Neutrophil (primary cell): Measurements from ENCODE around the gene ZBTB47.

Experiments
- H3K27ac ChIP-seq: fragments of 200-600 bp; sonication (generic); 2 replicates; pipeline ENCODE4 v1.5.1; 2016; ENCODE audit warnings: mild to moderate bottlenecking, moderate library complexity
- H3K27me3 ChIP-seq: fragments of 200-600 bp; sonication (generic); 2 replicates; pipeline ENCODE4 v1.6.0; 2016; ENCODE audit warnings: mild to moderate bottlenecking
- H3K36me3 ChIP-seq: fragments of 200-600 bp; sonication (generic); 2 replicates; pipeline ENCODE4 v1.5.1; 2017
- H3K4me1 ChIP-seq, 2 experiments: fragments of 200-600 bp in 1 of 2; sonication (generic) in 1 of 2; 1 replicate in 1 of 2; 2 replicates in 1 of 2; pipeline versions ENCODE4 v1.5.1 to v1.6.1; 2013 to 2016; ENCODE audit warnings: low read depth in 1 of 2, low read length in 1 of 2, mild to moderate bottlenecking in 1 of 2, moderate library complexity in 1 of 2; ENCODE audit not compliant: control insufficient read depth in 1 of 2, insufficient read depth in 1 of 2
- H3K4me3 ChIP-seq, 2 experiments: fragments of 200-600 bp in 1 of 2; sonication (generic) in 1 of 2; 1 replicate in 1 of 2; 2 replicates in 1 of 2; pipeline ENCODE4 v1.5.1; 2013 to 2016; ENCODE audit warnings: low read depth in 1 of 2, low read length in 1 of 2, mild to moderate bottlenecking in 1 of 2, moderate library complexity in 1 of 2
- H3K9me3 ChIP-seq: fragments of 200-600 bp; sonication (generic); 2 replicates; pipeline ENCODE4 v1.5.1; 2016
- TF ChIP-seq, protein P1 (sequence below): fragments of 200-600 bp; sonication (generic); IDR thresholded peaks from 2 replicates; pipeline ENCODE4 v1.5.1; 2016; ENCODE audit warnings: antibody characterized with exemption

The ZBTB47 gene

GRCh38 chr3:42684632-42685362 lies 31.3 kb downstream of the ZBTB47 start:
- Histone ChIP-seq H3K4me3 (no peak overlapping the region), H3K27ac (no peak overlapping the region), H3K27me3 (peaks cover 86% of the 10 kb centered on the region), H3K9me3 (no peaks in the 10 kb centered on the region), H3K4me1 (peaks cover 0 to 5% of the 10 kb centered on the region in 2 experiments), H3K36me3 (no peaks in the 10 kb centered on the region)
- TF ChIP-seq, protein P1, sequence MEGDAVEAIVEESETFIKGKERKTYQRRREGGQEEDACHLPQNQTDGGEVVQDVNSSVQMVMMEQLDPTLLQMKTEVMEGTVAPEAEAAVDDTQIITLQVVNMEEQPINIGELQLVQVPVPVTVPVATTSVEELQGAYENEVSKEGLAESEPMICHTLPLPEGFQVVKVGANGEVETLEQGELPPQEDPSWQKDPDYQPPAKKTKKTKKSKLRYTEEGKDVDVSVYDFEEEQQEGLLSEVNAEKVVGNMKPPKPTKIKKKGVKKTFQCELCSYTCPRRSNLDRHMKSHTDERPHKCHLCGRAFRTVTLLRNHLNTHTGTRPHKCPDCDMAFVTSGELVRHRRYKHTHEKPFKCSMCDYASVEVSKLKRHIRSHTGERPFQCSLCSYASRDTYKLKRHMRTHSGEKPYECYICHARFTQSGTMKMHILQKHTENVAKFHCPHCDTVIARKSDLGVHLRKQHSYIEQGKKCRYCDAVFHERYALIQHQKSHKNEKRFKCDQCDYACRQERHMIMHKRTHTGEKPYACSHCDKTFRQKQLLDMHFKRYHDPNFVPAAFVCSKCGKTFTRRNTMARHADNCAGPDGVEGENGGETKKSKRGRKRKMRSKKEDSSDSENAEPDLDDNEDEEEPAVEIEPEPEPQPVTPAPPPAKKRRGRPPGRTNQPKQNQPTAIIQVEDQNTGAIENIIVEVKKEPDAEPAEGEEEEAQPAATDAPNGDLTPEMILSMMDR, result no peak

DNA sequence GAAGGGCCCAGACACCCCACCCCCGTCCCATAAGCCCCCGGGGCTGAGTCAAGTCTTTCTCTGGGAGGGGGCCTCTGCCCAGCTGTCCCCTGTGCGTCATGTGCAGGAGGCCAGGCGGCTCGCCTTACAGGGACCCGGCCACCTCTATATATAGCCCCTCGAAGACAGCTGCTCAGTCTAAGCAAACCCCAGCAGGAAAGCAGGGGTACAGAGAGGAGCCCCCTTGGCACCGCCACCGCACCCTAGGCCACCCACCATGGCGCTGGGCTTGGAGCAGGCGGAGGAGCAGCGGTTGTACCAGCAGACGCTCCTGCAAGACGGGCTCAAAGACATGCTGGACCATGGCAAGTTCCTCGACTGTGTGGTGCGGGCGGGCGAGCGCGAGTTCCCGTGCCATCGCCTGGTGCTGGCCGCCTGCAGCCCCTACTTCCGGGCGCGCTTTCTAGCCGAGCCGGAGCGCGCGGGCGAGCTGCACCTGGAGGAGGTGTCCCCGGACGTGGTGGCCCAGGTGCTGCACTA lies 31.9 kb downstream of the ZBTB47 start, which contains the start of gene KLHL40:
TSS of gene KLHL40 (plus strand) at position 175 of the 519 bp plus-strand sequence. CDS start at position 257, 82 bp downstream.
- H3K4me1 ChIP-seq, result peaks cover 0 to 5% of the 10 kb centered on the region in 2 experiments
- H3K36me3 ChIP-seq, result no peaks in the 10 kb centered on the region
- H3K27me3 ChIP-seq, result peaks cover 89% of the 10 kb centered on the region
- no peak within 1 kb of the TSS for H3K4me3 ChIP-seq
- no peak within 1 kb of the TSS for H3K27ac ChIP-seq
- TF ChIP-seq, protein P1, result no peak
- no peaks in the 10 kb centered on the region for H3K9me3 ChIP-seq

- Histone ChIP-seq H3K4me1 (peaks cover 0 to 5% of the 10 kb centered on the region in 2 experiments), H3K9me3 (no peaks in the 10 kb centered on the region), H3K4me3 (no peak overlapping the region), H3K27ac (no peak overlapping the region), H3K27me3 (peaks cover 89% of the 10 kb centered on the region), H3K36me3 (no peaks in the 10 kb centered on the region)
- TF ChIP-seq, protein P1, result no peak
Observed at GRCh38 chr3:42685891-42686820, 32.7 kb downstream of the ZBTB47 start.

- Histone ChIP-seq H3K4me1 (peaks cover 0 to 5% of the 10 kb centered on the region in 2 experiments), H3K27me3 (peaks cover 82% of the 10 kb centered on the region), H3K27ac (no peak overlapping the region), H3K36me3 (no peaks in the 10 kb centered on the region), H3K9me3 (no peaks in the 10 kb centered on the region), H3K4me3 (no peak overlapping the region)
- TF ChIP-seq, protein P1, result no peak
Observed at GRCh38 chr3:42686832-42687650, 33.5 kb downstream of the ZBTB47 start.

GRCh38 chr3:42688016-42688415 lies 34.5 kb downstream of the ZBTB47 start:
- Histone ChIP-seq H3K4me3 (no peak overlapping the region), H3K27me3 (peaks cover 72% of the 10 kb centered on the region), H3K9me3 (no peaks in the 10 kb centered on the region), H3K27ac (no peak overlapping the region), H3K36me3 (no peaks in the 10 kb centered on the region), H3K4me1 (peaks cover 0 to 5% of the 10 kb centered on the region in 2 experiments)
- TF ChIP-seq, protein P1, result no peak
